OCI-LY1 (cell line): ENCODE measurements around the gene C22orf23.

ENCODE experiments used
- H2AFZ ChIP-seq: fragments of 200-600 bp; sonication (generic), shearing (Covaris generic); 2 replicates; pipeline ENCODE4 v1.6.0; 2014; ENCODE audit warnings: antibody characterized with exemption, mild to moderate bottlenecking, low read length
- H3F3A ChIP-seq: fragments of 200-600 bp; sonication (generic), shearing (Covaris generic); 2 replicates; pipeline ENCODE4 v1.6.0; 2014; ENCODE audit warnings: mild to moderate bottlenecking, antibody characterized with exemption, low read length, moderate library complexity; ENCODE audit not compliant: insufficient read depth
- H3K27ac ChIP-seq: fragments of 200-600 bp; sonication (generic); 2 replicates; pipeline ENCODE4 v1.5.1; 2014; ENCODE audit warnings: low read length, mixed run types, mild to moderate bottlenecking, low read depth; ENCODE audit not compliant: poor library complexity, severe bottlenecking
- H3K27me3 ChIP-seq: fragments of 200-600 bp; sonication (generic); 2 replicates; pipeline ENCODE4 v1.6.0; 2014; ENCODE audit warnings: antibody characterized with exemption, mild to moderate bottlenecking, low read length, moderate library complexity; ENCODE audit not compliant: insufficient read depth
- H3K36me3 ChIP-seq: fragments of 200-600 bp; sonication (generic); 2 replicates; pipeline ENCODE4 v1.6.1; 2014; ENCODE audit warnings: mild to moderate bottlenecking, antibody characterized with exemption, low read length, moderate library complexity, mixed read lengths; ENCODE audit not compliant: insufficient read depth
- H3K4me1 ChIP-seq: fragments of 200-600 bp; sonication (generic); 2 replicates; pipeline ENCODE4 v1.5.1; 2014; ENCODE audit warnings: mild to moderate bottlenecking, low read length, moderate library complexity; ENCODE audit not compliant: insufficient read depth, severe bottlenecking
- H3K4me2 ChIP-seq: fragments of 200-600 bp; sonication (generic), shearing (Covaris generic); 2 replicates; pipeline ENCODE4 v1.6.1; 2014; ENCODE audit warnings: low read length
- H3K4me3 ChIP-seq: fragments of 200-600 bp; sonication (generic); 2 replicates; pipeline ENCODE4 v1.5.1; 2014; ENCODE audit warnings: low read length, low read depth, mild to moderate bottlenecking, mixed read lengths; ENCODE audit not compliant: poor library complexity, severe bottlenecking
- H3K79me2 ChIP-seq: fragments of 200-600 bp; shearing (Covaris generic); 2 replicates; pipeline ENCODE4 v1.6.1; 2016; ENCODE audit warnings: mixed run types, low read length, mixed read lengths; ENCODE audit not compliant: insufficient read depth
- H3K9ac ChIP-seq: fragments of 200-600 bp; sonication (generic), shearing (Covaris generic); 2 replicates; pipeline ENCODE4 v1.6.1; 2014; ENCODE audit warnings: mild to moderate bottlenecking, low read length, mixed read lengths
- H3K9me2 ChIP-seq: fragments of 200-600 bp; sonication (generic), shearing (Covaris generic); 2 replicates; pipeline ENCODE4 v1.6.1; 2014; ENCODE audit warnings: low read depth, mild to moderate bottlenecking, low read length, mixed read lengths
- H3K9me3 ChIP-seq: fragments of 200-600 bp; shearing (Covaris generic); 2 replicates; pipeline ENCODE4 v1.6.1; 2014; ENCODE audit warnings: low read length, mixed read lengths
- H4K20me1 ChIP-seq: fragments of 200-600 bp; sonication (generic), shearing (Covaris generic); 2 replicates; pipeline ENCODE4 v1.6.0; 2016; ENCODE audit warnings: mild to moderate bottlenecking, low read length; ENCODE audit not compliant: insufficient read depth
- EZH2 ChIP-seq: fragments of 200-600 bp; sonication (generic), shearing (Covaris generic); IDR thresholded peaks from 2 replicates; pipeline ENCODE4 v1.8.0; 2017; ENCODE audit warnings: borderline replicate concordance, mixed run types, mild to moderate bottlenecking, antibody characterized with exemption, low read length, moderate library complexity, mixed read lengths
- TF ChIP-seq, protein P1 (sequence below): fragments of 200-600 bp; sonication (generic), shearing (Covaris generic); IDR thresholded peaks from 2 replicates; pipeline ENCODE4 v1.5.1; 2017; ENCODE audit warnings: mild to moderate bottlenecking, antibody characterized with exemption, low read length, moderate library complexity, mixed read lengths

C22orf23 gene

DNA sequence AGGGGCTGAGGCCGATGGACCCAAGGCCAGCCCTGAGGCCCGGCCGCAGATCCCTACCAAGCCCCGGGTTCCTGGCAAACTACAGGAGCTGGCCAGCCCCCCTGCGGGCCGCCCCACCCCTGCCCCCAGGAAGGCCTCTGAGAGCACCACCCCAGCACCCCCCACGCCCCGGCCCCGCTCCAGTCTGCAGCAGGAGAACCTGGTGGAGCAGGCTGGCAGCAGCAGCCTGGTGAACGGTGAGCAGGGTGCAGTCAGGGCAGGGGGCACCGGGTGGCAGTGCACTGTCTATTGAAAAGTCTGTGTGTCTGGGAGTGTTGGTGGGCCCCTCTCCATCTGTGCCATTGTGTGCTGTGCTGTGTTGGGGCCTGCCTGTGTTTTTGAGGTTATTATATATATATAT is 31.2 kb downstream of the C22orf23 start:
- no peaks in the 10 kb centered on the region for H3K9me2 ChIP-seq
- H3K36me3 ChIP-seq, result peaks cover 20% of the 10 kb centered on the region; the same call in 1 of the 2 replicates
- no peak overlapping the region for H2AFZ ChIP-seq
- peaks cover 16% of the 10 kb centered on the region for H3K4me1 ChIP-seq
- H3F3A ChIP-seq, result no peaks in the 10 kb centered on the region
- no peaks in the 10 kb centered on the region for H3K79me2 ChIP-seq
- H3K4me2 ChIP-seq, result no peak overlapping the region
- TF ChIP-seq, protein P1, sequence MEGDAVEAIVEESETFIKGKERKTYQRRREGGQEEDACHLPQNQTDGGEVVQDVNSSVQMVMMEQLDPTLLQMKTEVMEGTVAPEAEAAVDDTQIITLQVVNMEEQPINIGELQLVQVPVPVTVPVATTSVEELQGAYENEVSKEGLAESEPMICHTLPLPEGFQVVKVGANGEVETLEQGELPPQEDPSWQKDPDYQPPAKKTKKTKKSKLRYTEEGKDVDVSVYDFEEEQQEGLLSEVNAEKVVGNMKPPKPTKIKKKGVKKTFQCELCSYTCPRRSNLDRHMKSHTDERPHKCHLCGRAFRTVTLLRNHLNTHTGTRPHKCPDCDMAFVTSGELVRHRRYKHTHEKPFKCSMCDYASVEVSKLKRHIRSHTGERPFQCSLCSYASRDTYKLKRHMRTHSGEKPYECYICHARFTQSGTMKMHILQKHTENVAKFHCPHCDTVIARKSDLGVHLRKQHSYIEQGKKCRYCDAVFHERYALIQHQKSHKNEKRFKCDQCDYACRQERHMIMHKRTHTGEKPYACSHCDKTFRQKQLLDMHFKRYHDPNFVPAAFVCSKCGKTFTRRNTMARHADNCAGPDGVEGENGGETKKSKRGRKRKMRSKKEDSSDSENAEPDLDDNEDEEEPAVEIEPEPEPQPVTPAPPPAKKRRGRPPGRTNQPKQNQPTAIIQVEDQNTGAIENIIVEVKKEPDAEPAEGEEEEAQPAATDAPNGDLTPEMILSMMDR, result no peak
- TF ChIP-seq EZH2, result no peak
- H4K20me1 ChIP-seq, result no peaks in the 10 kb centered on the region
- H3K27ac ChIP-seq, result no peak overlapping the region
- H3K27me3 ChIP-seq, result no peaks in the 10 kb centered on the region
- H3K9ac ChIP-seq, result no peak overlapping the region
- H3K4me3 ChIP-seq, result no peak overlapping the region
- no peaks in the 10 kb centered on the region for H3K9me3 ChIP-seq

DNA sequence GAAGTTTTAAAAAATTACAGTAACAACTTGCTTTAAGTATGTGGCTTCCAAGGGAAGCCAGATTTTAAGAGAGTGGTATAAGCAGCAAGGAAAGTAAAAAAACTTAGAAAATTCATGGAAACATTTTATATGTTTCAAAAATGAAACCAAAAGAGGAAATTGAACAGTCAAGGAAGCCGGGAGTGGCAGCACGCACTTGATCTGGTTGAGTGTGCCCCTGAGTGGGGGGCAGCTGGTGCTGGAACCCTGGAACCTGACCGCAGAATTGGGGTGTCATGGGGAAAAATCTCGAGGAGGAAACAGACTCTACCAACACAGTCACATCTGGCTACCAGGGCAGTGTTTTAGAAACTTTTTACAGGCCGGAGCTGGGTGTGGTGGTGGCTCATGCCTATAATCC is 33.3 kb downstream of the C22orf23 start:
- H3K4me3 ChIP-seq, result no peak overlapping the region
- H3K27ac ChIP-seq, result no peak overlapping the region
- TF ChIP-seq, protein P1, result no peak
- TF ChIP-seq EZH2, result no peak
- H3K79me2 ChIP-seq, result no peaks in the 10 kb centered on the region
- peaks cover 3% of the 10 kb centered on the region; the same call in 1 of the 2 replicates for H3K36me3 ChIP-seq
- H3K9me3 ChIP-seq, result no peaks in the 10 kb centered on the region
- H3K9ac ChIP-seq, result no peak overlapping the region
- H4K20me1 ChIP-seq, result no peaks in the 10 kb centered on the region
- H3K4me1 ChIP-seq, result peaks cover 16% of the 10 kb centered on the region
- H3K9me2 ChIP-seq, result no peaks in the 10 kb centered on the region
- no peaks in the 10 kb centered on the region for H3K27me3 ChIP-seq
- no peak overlapping the region for H2AFZ ChIP-seq
- no peak overlapping the region for H3K4me2 ChIP-seq
- no peaks in the 10 kb centered on the region; the same call in 1 of the 2 replicates for H3F3A ChIP-seq

DNA sequence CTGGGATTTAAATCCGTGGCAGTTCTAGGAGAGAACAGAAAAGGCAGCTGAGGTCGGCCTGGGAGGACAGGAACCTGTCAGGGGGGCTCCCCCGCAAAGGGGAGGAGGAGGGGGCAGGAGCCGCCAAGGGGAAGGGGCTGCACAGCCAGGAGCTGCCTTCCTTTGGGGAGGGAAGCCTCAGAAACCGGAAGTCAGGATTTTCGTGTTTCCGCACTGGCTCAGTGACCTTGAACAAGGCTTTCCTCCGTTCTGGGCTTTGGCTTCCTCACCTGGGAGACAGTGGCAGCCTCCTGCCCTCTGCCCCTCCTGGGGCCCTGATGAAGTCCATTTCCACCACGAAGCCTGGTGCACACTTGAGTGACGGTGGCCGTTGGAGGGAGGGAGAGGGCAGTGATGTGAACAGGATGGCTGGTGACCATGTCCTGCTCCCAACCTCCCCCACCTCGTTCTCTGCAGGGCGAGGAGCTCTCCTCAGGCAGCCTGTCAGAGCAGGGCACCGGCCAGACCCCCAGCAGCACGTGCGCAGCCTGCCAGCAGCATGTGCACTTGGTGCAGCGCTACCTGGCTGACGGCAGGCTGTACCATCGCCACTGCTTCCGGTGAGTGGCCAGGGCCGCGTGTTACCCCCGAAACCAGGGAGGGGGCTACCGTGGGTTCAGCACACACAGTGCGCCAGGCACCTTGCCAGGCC is 34.7 kb downstream of the C22orf23 start:
- no peaks in the 10 kb centered on the region for H3K79me2 ChIP-seq
- H3K36me3 ChIP-seq, result peaks cover 1% of the 10 kb centered on the region; the same call in 1 of the 2 replicates
- no peak overlapping the region; the same call in 1 of the 2 replicates for H3K4me2 ChIP-seq
- H3K9me3 ChIP-seq, result no peaks in the 10 kb centered on the region
- H3F3A ChIP-seq, result no peaks in the 10 kb centered on the region; the same call in 1 of the 2 replicates
- peak overlapping the region; percentile 21; the same call in 1 of the 2 replicates for H3K9ac ChIP-seq
- H3K9me2 ChIP-seq, result no peaks in the 10 kb centered on the region
- no peaks in the 10 kb centered on the region for H4K20me1 ChIP-seq
- peaks cover 16% of the 10 kb centered on the region for H3K4me1 ChIP-seq
- TF ChIP-seq, protein P1, result no peak
- TF ChIP-seq EZH2, result no peak
- H3K4me3 ChIP-seq, result no peak overlapping the region
- H3K27ac ChIP-seq, result peak overlapping the region; percentile 67
- no peak overlapping the region for H2AFZ ChIP-seq
- H3K27me3 ChIP-seq, result no peaks in the 10 kb centered on the region
